HEK293 (cell line): ENCODE measurements around the gene MAPKAPK5.

ENCODE experiments used
- ZBTB1 ChIP-seq: fragments of 450-650 bp; formaldehyde crosslinking; IDR thresholded peaks from 2 replicates; pipeline ENCODE4 v1.5.1; 2016; ENCODE audit warnings: missing biosample characterization, missing genetic modification characterization
- ZFP41 ChIP-seq: fragments of 450-650 bp; formaldehyde crosslinking; IDR thresholded peaks from 2 replicates; pipeline ENCODE4 v1.5.1; 2016; ENCODE audit warnings: missing biosample characterization, missing genetic modification characterization, borderline replicate concordance
- ZNF324 ChIP-seq: fragments of 450-650 bp; formaldehyde crosslinking; IDR thresholded peaks from 2 replicates; pipeline ENCODE4 v1.5.1; 2016; ENCODE audit warnings: missing biosample characterization, missing genetic modification characterization
- TF ChIP-seq, protein P1 (sequence below): fragments of 450-650 bp; formaldehyde crosslinking; conservative IDR thresholded peaks from 2 replicates; pipeline ENCODE4 v1.5.1; 2016; ENCODE audit warnings: low read depth, missing biosample characterization, missing genetic modification characterization
- TF ChIP-seq, protein P2 (sequence below): fragments of 450-650 bp; formaldehyde crosslinking; IDR thresholded peaks from 2 replicates; pipeline ENCODE4 v1.5.1; 2016; ENCODE audit warnings: missing biosample characterization, missing genetic modification characterization
- TF ChIP-seq, protein P3 (sequence below): fragments of 450-650 bp; formaldehyde crosslinking; IDR thresholded peaks from 2 replicates; pipeline ENCODE4 v1.5.1; 2016; ENCODE audit warnings: missing biosample characterization, missing genetic modification characterization

DNA sequence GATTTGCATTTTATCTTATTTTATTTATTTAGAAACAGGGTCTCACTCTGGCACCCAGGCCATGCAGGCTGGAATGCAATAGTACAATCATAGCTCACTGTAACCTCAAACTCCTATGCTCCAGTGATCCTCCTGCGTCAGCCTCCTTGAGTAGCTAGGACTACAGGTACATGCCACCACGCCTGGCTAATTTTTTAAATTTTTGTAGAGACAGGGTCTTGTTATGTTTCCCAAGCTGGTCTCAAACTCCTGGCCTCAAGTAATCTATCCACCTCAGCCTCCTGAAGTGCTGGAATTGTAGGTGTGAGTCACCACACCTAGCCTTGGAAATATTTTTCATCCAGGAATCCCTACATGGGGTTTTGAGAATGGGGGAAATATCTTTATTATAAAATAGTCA, 84.6 kb downstream of the MAPKAPK5 start:
- TF ChIP-seq, protein P1, sequence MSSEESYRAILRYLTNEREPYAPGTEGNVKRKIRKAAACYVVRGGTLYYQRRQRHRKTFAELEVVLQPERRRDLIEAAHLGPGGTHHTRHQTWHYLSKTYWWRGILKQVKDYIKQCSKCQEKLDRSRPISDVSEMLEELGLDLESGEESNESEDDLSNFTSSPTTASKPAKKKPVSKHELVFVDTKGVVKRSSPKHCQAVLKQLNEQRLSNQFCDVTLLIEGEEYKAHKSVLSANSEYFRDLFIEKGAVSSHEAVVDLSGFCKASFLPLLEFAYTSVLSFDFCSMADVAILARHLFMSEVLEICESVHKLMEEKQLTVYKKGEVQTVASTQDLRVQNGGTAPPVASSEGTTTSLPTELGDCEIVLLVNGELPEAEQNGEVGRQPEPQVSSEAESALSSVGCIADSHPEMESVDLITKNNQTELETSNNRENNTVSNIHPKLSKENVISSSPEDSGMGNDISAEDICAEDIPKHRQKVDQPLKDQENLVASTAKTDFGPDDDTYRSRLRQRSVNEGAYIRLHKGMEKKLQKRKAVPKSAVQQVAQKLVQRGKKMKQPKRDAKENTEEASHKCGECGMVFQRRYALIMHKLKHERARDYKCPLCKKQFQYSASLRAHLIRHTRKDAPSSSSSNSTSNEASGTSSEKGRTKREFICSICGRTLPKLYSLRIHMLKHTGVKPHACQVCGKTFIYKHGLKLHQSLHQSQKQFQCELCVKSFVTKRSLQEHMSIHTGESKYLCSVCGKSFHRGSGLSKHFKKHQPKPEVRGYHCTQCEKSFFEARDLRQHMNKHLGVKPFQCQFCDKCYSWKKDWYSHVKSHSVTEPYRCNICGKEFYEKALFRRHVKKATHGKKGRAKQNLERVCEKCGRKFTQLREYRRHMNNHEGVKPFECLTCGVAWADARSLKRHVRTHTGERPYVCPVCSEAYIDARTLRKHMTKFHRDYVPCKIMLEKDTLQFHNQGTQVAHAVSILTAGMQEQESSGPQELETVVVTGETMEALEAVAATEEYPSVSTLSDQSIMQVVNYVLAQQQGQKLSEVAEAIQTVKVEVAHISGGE, result no peak
- TF ChIP-seq ZBTB1 (tag by site-specific recombination), result no peak
- TF ChIP-seq ZFP41, result no peak
- TF ChIP-seq, protein P2, sequence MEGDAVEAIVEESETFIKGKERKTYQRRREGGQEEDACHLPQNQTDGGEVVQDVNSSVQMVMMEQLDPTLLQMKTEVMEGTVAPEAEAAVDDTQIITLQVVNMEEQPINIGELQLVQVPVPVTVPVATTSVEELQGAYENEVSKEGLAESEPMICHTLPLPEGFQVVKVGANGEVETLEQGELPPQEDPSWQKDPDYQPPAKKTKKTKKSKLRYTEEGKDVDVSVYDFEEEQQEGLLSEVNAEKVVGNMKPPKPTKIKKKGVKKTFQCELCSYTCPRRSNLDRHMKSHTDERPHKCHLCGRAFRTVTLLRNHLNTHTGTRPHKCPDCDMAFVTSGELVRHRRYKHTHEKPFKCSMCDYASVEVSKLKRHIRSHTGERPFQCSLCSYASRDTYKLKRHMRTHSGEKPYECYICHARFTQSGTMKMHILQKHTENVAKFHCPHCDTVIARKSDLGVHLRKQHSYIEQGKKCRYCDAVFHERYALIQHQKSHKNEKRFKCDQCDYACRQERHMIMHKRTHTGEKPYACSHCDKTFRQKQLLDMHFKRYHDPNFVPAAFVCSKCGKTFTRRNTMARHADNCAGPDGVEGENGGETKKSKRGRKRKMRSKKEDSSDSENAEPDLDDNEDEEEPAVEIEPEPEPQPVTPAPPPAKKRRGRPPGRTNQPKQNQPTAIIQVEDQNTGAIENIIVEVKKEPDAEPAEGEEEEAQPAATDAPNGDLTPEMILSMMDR (tag by site-specific recombination), result no peak
- TF ChIP-seq, protein P3, sequence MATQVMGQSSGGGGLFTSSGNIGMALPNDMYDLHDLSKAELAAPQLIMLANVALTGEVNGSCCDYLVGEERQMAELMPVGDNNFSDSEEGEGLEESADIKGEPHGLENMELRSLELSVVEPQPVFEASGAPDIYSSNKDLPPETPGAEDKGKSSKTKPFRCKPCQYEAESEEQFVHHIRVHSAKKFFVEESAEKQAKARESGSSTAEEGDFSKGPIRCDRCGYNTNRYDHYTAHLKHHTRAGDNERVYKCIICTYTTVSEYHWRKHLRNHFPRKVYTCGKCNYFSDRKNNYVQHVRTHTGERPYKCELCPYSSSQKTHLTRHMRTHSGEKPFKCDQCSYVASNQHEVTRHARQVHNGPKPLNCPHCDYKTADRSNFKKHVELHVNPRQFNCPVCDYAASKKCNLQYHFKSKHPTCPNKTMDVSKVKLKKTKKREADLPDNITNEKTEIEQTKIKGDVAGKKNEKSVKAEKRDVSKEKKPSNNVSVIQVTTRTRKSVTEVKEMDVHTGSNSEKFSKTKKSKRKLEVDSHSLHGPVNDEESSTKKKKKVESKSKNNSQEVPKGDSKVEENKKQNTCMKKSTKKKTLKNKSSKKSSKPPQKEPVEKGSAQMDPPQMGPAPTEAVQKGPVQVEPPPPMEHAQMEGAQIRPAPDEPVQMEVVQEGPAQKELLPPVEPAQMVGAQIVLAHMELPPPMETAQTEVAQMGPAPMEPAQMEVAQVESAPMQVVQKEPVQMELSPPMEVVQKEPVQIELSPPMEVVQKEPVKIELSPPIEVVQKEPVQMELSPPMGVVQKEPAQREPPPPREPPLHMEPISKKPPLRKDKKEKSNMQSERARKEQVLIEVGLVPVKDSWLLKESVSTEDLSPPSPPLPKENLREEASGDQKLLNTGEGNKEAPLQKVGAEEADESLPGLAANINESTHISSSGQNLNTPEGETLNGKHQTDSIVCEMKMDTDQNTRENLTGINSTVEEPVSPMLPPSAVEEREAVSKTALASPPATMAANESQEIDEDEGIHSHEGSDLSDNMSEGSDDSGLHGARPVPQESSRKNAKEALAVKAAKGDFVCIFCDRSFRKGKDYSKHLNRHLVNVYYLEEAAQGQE (tag by site-specific recombination), result no peak
- TF ChIP-seq ZNF324, result no peak
